Measurements from ENCODE around the gene IFITM5. TPM values are rescaled to one million over a fixed set of nuclear protein-coding genes. Genes with fewer than 3 reads are reported as not detected.

The IFITM5 gene
- total and polyA plus RNA-seq, 9 of the 15 experiments (the other 6 are each of a cell fraction or from before 2014, with no cell fraction given): 0.19 TPM; not detected in 8

- TF ChIP-seq CTBP1 (IDR thresholded peaks at IDR 0.05; ENCODE audit: borderline replicate concordance): no peak
- no peak for TF ChIP-seq KDM1A (IDR thresholded peaks at IDR 0.05)
- no peak; the same call in 1 of the 2 replicates for TF ChIP-seq ZNF449 (CRISPR knock-in tag; IDR thresholded peaks at IDR 0.05)
- TF ChIP-seq TRIM24 (IDR thresholded peaks at IDR 0.05): peak; percentile 78 to 84; a peak in 3 of 4 replicates
- no peak for TF ChIP-seq PBX2 (CRISPR knock-in tag; IDR thresholded peaks at IDR 0.05; ENCODE audit: low read depth)
- TF ChIP-seq PBX2 (tag; conservative IDR thresholded peaks at IDR 0.05; ENCODE audit: low read depth): peak; percentile 83
- no peak for TF ChIP-seq TARDBP (IDR thresholded peaks at IDR 0.05)
- TF ChIP-seq SIN3B (IDR thresholded peaks at IDR 0.05; ENCODE audit: low read depth): no peak
- no peak for TF ChIP-seq PHF21A (IDR thresholded peaks at IDR 0.05; ENCODE audit: borderline replicate concordance, low read depth)
- no peak for TF ChIP-seq ZNF584 (CRISPR knock-in tag; IDR thresholded peaks at IDR 0.05; ENCODE audit: low read depth)
- TF ChIP-seq SAFB (IDR thresholded peaks at IDR 0.05; ENCODE audit: borderline replicate concordance, low read depth, low read length): no peak
- TF ChIP-seq TGIF2 (CRISPR knock-in tag; IDR thresholded peaks at IDR 0.05): no peak
- no peak for TF ChIP-seq HNRNPH1 (optimal IDR thresholded peaks at IDR 0.05; ENCODE audit: low read depth, low read length)
- TF ChIP-seq ZC3H11A (IDR thresholded peaks at IDR 0.05; ENCODE audit: low read depth, low read length): no peak
- TF ChIP-seq SLC30A9 (CRISPR knock-in tag; IDR thresholded peaks at IDR 0.05): no peak
- TF ChIP-seq AFF1 (IDR thresholded peaks at IDR 0.05; ENCODE audit: low read depth in 1 of 2, partially characterized antibody in 2 of 2): peak; percentile 73 to 91
- no peak for TF ChIP-seq ZNF695 (CRISPR knock-in tag; IDR thresholded peaks at IDR 0.05)
- TF ChIP-seq CREB5 (CRISPR knock-in tag; IDR thresholded peaks at IDR 0.05): no peak
- TF ChIP-seq SRSF7 (optimal IDR thresholded peaks at IDR 0.05; ENCODE audit: low read depth, low read length): no peak
- no peak for TF ChIP-seq ERF (CRISPR knock-in tag; IDR thresholded peaks at IDR 0.05)
These were observed 30.0 kb downstream of the IFITM5 start (continued) for GRCh38 chr11:269146-269890.

Data from K562 (cell line).